ENCODE results near the gene LIMD2.
"Not testable (repeated sequence)": the region's sequence is repeated elsewhere in the genome, so short reads cannot be mapped to it uniquely, and the experiment has no call there.

Gene LIMD2

GRCh38 chr17:63699638-63700527 lies at the start of gene LIMD2:
Gene LIMD2, minus strand, starts transcription at chr17:63700125. Its CDS starts 827 bp downstream, at chr17:63699298.
- no peak for DNase-seq (ENCODE audit: low spot score)

GRCh38 chr17:63741408-63742173 lies 41.7 kb upstream of the LIMD2 start, which contains the start of gene STRADA:
Gene STRADA, minus strand, starts transcription at chr17:63741799. Its CDS starts 13,430 bp downstream, at chr17:63728369.
- peak; percentile 96 for DNase-seq (ENCODE audit: low spot score)

- peak; percentile 32 for DNase-seq (ENCODE audit: low spot score)
Observed at GRCh38 chr17:63741143-63741407, 41.1 kb upstream of the LIMD2 start.

- DNase-seq (ENCODE audit: low spot score) = peak; percentile 26
Observed at GRCh38 chr17:63740464-63741142, 40.7 kb upstream of the LIMD2 start.

GRCh38 chr17:63735691-63736090 lies 35.8 kb upstream of the LIMD2 start:
- DNase-seq (ENCODE audit: low spot score) = no peak

GRCh38 chr17:63722403-63722802 lies 22.5 kb upstream of the LIMD2 start:
- DNase-seq (ENCODE audit: low spot score) = no peak

GRCh38 chr17:63720194-63720593 lies 20.3 kb upstream of the LIMD2 start:
- not testable (repeated sequence) for DNase-seq (ENCODE audit: low spot score)

GRCh38 chr17:63718988-63719387 lies 19.1 kb upstream of the LIMD2 start:
- no peak for DNase-seq (ENCODE audit: low spot score)

GRCh38 chr17:63716426-63716825 lies 16.5 kb upstream of the LIMD2 start:
- DNase-seq (ENCODE audit: low spot score) = no peak

GRCh38 chr17:63714550-63715277 lies 14.8 kb upstream of the LIMD2 start:
- no peak for DNase-seq (ENCODE audit: low spot score)

GRCh38 chr17:63709110-63709509 lies 9.2 kb upstream of the LIMD2 start:
- DNase-seq (ENCODE audit: low spot score) = no peak

GRCh38 chr17:63707151-63707550 lies 7.2 kb upstream of the LIMD2 start:
- DNase-seq (ENCODE audit: low spot score) = no peak

- DNase-seq (ENCODE audit: low spot score) = no peak
Observed at GRCh38 chr17:63706336-63707082, 6.6 kb upstream of the LIMD2 start.

- DNase-seq (ENCODE audit: low spot score) = no peak
Observed at GRCh38 chr17:63705657-63706056, 5.7 kb upstream of the LIMD2 start.

- no peak for DNase-seq (ENCODE audit: low spot score)
Observed at GRCh38 chr17:63704836-63705235, 4.9 kb upstream of the LIMD2 start.

GRCh38 chr17:63704259-63704576 lies 4.3 kb upstream of the LIMD2 start:
- DNase-seq (ENCODE audit: low spot score) = no peak

GRCh38 chr17:63703556-63704258 lies 3.8 kb upstream of the LIMD2 start:
- no peak for DNase-seq (ENCODE audit: low spot score)

GRCh38 chr17:63703029-63703428 lies 3.1 kb upstream of the LIMD2 start:
- no peak for DNase-seq (ENCODE audit: low spot score)

GRCh38 chr17:63702721-63703015 lies 2.7 kb upstream of the LIMD2 start:
- no peak for DNase-seq (ENCODE audit: low spot score)

GRCh38 chr17:63701868-63702720 lies 2.2 kb upstream of the LIMD2 start:
- DNase-seq (ENCODE audit: low spot score) = no peak

All from pons (tissue), 1 donor.